ENCODE measurements around the gene GRIN2A. TPM values are rescaled to one million over a fixed set of nuclear protein-coding genes. Genes with fewer than 3 reads are reported as not detected.

Gene GRIN2A
- total and polyA plus RNA-seq, 2 of the 13 experiments (the other 11 are each of a cell fraction or from before 2014, with no cell fraction given): not detected

DNA sequence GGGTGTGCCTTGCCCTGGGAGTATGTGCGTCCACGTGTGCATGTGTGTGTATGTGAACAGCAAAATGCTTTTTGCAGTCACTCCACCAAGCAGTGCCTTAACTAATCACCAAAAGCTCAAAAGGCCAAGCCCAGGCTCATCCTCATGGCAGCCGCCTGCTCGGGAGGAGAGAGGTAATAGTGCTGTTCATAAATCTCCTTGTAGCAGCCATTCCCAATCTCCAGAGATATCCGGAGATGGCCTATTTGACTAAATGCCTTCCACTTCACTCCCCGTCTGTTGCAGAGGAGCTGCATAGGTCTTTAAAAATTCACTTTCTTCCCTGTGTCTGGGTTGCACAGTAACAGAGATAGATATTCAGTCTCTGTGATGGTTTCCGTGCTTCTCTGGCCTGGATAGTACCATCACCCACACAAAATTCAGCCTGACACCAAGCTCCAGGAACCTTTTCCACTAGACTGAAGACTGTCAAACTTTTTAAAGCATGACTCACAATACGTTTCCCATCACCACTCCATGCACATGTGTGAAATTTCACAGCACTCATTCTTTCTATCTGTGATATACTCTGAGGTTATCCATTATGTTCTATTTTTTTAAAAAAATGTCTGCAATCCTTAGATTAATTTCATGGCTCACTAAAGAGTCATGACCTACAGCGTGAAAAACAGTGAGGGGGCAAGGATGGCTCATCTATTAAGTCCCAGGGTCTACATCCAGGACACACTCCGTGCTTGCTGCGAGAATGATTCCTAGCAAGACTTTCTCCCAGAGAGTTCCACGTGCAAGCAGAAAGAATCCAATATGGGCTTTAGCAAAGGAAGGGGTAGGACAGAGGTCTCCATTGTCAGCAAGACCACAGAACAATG, 357.8 kb downstream of the GRIN2A start:
- Histone ChIP-seq H2AFZ (ENCODE audit: low read length) (no peak overlapping the region), H3K27me3 (ENCODE audit: control insufficient read depth in 1 of 2, insufficient read depth in 2 of 2, low read length in 2 of 2) (peaks cover 0 to 3% of the 10 kb centered on the region in 2 experiments; a peak in 1 of 5 replicates), H4K20me1 (ENCODE audit: insufficient read depth, low read length) (no peaks in the 10 kb centered on the region), H3K4me1 (ENCODE audit: insufficient read depth, low read length) (no peaks in the 10 kb centered on the region), H3K79me2 (ENCODE audit: insufficient read depth, low read length) (no peaks in the 10 kb centered on the region), H3K4me3 (replicated peaks in 1 of 3; ENCODE audit: insufficient read depth in 1 of 3, low read depth in 2 of 3, low read length in 3 of 3) (no peak overlapping the region), H3K27ac (ENCODE audit: extremely low read length, insufficient read depth, low read length) (no peak overlapping the region), H3K9me3 (ENCODE audit: low read length) (no peaks in the 10 kb centered on the region), H3K36me3 (replicated peaks in 1 of 2; ENCODE audit: control insufficient read depth in 1 of 2, insufficient read depth in 2 of 2, low read length in 2 of 2) (no peaks in the 10 kb centered on the region), H3K4me2 (ENCODE audit: low read depth, low read length) (no peak overlapping the region), H3K9ac (ENCODE audit: insufficient read depth, low read depth, low read length) (no peak overlapping the region)
- ChIA-PET POLR2A (no interaction called here), CTCF (ENCODE audit: low intra/inter-chr PET ratio, low total read pairs) (no interaction called here)
- in situ Hi-C loops (cut with HindIII; ENCODE audit: extremely low pct_ligation_motif_present, low pct_unique_long_range_greater_than_20kb): no loop called here
- TF ChIP-seq ZMYM3 (CRISPR knock-in tag; IDR thresholded peaks at IDR 0.05) (no peak), TBX3 (IDR thresholded peaks at IDR 0.05; ENCODE audit: borderline replicate concordance) (no peak), ARNT2 (CRISPR knock-in tag; IDR thresholded peaks at IDR 0.05; ENCODE audit: low read depth) (no peak), PCBP1 (IDR thresholded peaks at IDR 0.05; ENCODE audit: borderline replicate concordance, low read depth, low read length) (no peak), ZNF180 (CRISPR knock-in tag; IDR thresholded peaks at IDR 0.05; ENCODE audit: borderline replicate concordance, low read depth) (no peak), NR2C2 (CRISPR knock-in tag; IDR thresholded peaks at IDR 0.05; ENCODE audit: borderline replicate concordance) (no peak)
- TF ChIP-seq, protein P1, sequence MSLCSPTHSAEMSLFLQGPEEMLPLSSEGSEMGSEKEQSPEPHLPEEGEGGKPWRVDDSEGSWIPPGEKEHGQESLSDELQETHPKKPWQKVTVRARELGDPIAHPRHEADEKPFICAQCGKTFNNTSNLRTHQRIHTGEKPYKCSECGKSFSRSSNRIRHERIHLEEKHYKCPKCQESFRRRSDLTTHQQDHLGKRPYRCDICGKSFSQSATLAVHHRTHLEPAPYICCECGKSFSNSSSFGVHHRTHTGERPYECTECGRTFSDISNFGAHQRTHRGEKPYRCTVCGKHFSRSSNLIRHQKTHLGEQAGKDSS (CRISPR knock-in tag; IDR thresholded peaks at IDR 0.05; ENCODE audit: borderline replicate concordance, low read depth): no peak
- TF ChIP-seq, protein P2, sequence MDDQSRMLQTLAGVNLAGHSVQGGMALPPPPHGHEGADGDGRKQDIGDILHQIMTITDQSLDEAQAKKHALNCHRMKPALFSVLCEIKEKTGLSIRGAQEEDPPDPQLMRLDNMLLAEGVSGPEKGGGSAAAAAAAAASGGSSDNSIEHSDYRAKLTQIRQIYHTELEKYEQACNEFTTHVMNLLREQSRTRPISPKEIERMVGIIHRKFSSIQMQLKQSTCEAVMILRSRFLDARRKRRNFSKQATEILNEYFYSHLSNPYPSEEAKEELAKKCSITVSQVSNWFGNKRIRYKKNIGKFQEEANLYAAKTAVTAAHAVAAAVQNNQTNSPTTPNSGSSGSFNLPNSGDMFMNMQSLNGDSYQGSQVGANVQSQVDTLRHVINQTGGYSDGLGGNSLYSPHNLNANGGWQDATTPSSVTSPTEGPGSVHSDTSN (CRISPR knock-in tag; IDR thresholded peaks at IDR 0.05; ENCODE audit: borderline replicate concordance): no peak
- TF ChIP-seq, protein P3, sequence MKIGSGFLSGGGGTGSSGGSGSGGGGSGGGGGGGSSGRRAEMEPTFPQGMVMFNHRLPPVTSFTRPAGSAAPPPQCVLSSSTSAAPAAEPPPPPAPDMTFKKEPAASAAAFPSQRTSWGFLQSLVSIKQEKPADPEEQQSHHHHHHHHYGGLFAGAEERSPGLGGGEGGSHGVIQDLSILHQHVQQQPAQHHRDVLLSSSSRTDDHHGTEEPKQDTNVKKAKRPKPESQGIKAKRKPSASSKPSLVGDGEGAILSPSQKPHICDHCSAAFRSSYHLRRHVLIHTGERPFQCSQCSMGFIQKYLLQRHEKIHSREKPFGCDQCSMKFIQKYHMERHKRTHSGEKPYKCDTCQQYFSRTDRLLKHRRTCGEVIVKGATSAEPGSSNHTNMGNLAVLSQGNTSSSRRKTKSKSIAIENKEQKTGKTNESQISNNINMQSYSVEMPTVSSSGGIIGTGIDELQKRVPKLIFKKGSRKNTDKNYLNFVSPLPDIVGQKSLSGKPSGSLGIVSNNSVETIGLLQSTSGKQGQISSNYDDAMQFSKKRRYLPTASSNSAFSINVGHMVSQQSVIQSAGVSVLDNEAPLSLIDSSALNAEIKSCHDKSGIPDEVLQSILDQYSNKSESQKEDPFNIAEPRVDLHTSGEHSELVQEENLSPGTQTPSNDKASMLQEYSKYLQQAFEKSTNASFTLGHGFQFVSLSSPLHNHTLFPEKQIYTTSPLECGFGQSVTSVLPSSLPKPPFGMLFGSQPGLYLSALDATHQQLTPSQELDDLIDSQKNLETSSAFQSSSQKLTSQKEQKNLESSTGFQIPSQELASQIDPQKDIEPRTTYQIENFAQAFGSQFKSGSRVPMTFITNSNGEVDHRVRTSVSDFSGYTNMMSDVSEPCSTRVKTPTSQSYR (CRISPR knock-in tag; IDR thresholded peaks at IDR 0.05; ENCODE audit: borderline replicate concordance): no peak
- TF ChIP-seq, protein P4, sequence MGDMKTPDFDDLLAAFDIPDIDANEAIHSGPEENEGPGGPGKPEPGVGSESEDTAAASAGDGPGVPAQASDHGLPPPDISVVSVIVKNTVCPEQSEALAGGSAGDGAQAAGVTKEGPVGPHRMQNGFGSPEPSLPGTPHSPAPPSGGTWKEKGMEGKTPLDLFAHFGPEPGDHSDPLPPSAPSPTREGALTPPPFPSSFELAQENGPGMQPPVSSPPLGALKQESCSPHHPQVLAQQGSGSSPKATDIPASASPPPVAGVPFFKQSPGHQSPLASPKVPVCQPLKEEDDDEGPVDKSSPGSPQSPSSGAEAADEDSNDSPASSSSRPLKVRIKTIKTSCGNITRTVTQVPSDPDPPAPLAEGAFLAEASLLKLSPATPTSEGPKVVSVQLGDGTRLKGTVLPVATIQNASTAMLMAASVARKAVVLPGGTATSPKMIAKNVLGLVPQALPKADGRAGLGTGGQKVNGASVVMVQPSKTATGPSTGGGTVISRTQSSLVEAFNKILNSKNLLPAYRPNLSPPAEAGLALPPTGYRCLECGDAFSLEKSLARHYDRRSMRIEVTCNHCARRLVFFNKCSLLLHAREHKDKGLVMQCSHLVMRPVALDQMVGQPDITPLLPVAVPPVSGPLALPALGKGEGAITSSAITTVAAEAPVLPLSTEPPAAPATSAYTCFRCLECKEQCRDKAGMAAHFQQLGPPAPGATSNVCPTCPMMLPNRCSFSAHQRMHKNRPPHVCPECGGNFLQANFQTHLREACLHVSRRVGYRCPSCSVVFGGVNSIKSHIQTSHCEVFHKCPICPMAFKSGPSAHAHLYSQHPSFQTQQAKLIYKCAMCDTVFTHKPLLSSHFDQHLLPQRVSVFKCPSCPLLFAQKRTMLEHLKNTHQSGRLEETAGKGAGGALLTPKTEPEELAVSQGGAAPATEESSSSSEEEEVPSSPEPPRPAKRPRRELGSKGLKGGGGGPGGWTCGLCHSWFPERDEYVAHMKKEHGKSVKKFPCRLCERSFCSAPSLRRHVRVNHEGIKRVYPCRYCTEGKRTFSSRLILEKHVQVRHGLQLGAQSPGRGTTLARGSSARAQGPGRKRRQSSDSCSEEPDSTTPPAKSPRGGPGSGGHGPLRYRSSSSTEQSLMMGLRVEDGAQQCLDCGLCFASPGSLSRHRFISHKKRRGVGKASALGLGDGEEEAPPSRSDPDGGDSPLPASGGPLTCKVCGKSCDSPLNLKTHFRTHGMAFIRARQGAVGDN (CRISPR knock-in tag; IDR thresholded peaks at IDR 0.05): no peak
- TF ChIP-seq, protein P5, sequence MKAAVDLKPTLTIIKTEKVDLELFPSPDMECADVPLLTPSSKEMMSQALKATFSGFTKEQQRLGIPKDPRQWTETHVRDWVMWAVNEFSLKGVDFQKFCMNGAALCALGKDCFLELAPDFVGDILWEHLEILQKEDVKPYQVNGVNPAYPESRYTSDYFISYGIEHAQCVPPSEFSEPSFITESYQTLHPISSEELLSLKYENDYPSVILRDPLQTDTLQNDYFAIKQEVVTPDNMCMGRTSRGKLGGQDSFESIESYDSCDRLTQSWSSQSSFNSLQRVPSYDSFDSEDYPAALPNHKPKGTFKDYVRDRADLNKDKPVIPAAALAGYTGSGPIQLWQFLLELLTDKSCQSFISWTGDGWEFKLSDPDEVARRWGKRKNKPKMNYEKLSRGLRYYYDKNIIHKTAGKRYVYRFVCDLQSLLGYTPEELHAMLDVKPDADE (CRISPR knock-in tag; IDR thresholded peaks at IDR 0.05): no peak
- no peak for FAIRE-seq
- ATAC-seq: no peak
- DNase-seq (ENCODE audit: low spot score): no peak
- intact Hi-C loops (cut with micrococcal nuclease; ENCODE audit: unreplicated experiment): no loop called here
- 17% methylated on average over 12 of the region's 12 CpGs for WGBS (ENCODE audit: low lambda C conversion rate)
- no TSS peak for BruUV-seq (replicated peaks)

Data from HepG2 (cell line).